CMK (cell line): ENCODE data around the gene TPH1.
"Not testable (repeated sequence)": the region's sequence is repeated elsewhere in the genome, so short reads cannot be mapped to it uniquely, and the experiment has no call there.

Experiments
- DNase-seq: peaks from one replicate; pipeline ENCODE4 v3.0.0-alpha.2; 2010; ENCODE audit warnings: low read depth

The TPH1 gene

GRCh38 chr11:18019650-18020049, 26.4 kb downstream of the TPH1 start:
- DNase-seq = no peak

- DNase-seq = no peak
Observed at GRCh38 chr11:18016789-18017188, 29.3 kb downstream of the TPH1 start.

GRCh38 chr11:18014876-18015275, 31.2 kb downstream of the TPH1 start:
- no peak for DNase-seq

GRCh38 chr11:18013790-18014507, 32.1 kb downstream of the TPH1 start:
- DNase-seq = no peak

GRCh38 chr11:18012906-18013781, 32.9 kb downstream of the TPH1 start, which contains the start of gene SERGEF:
Gene SERGEF (minus strand): TSS chr11:18013047. CDS start chr11:18013010, 37 bp downstream.
- peak; percentile 67 for DNase-seq

- no peak for DNase-seq
Observed at GRCh38 chr11:18012122-18012905, 33.8 kb downstream of the TPH1 start.

GRCh38 chr11:18011633-18012032, 34.4 kb downstream of the TPH1 start:
- no peak for DNase-seq

- no peak for DNase-seq
Observed at GRCh38 chr11:18010977-18011586, 35.0 kb downstream of the TPH1 start.

- DNase-seq = no peak
Observed at GRCh38 chr11:18010121-18010670, 35.9 kb downstream of the TPH1 start.

- DNase-seq = no peak
Observed at GRCh38 chr11:18005376-18006129, 40.5 kb downstream of the TPH1 start.

GRCh38 chr11:18001191-18001590, 44.9 kb downstream of the TPH1 start:
- no peak for DNase-seq

- no peak for DNase-seq
Observed at GRCh38 chr11:18000760-18001159, 45.3 kb downstream of the TPH1 start.

GRCh38 chr11:18000128-18000527, 45.9 kb downstream of the TPH1 start:
- not testable (repeated sequence) for DNase-seq
